GM06990 (cell line): ENCODE measurements around the gene SCAMP5.

ENCODE experiments used
- DNase-seq: peaks from one replicate; pipeline ENCODE4 v3.0.0-alpha.2; 2011; ENCODE audit not compliant: insufficient read length; ENCODE audit errors: extremely low read depth
- H3K27me3 ChIP-seq: replicated peaks from 2 replicates; pipeline ENCODE4 v1.6.0; 2011; ENCODE audit warnings: low read length; ENCODE audit not compliant: control insufficient read depth, insufficient read depth
- H3K36me3 ChIP-seq: 2 replicates; pipeline ENCODE4 v1.5.1; 2011; ENCODE audit warnings: low read length; ENCODE audit not compliant: control insufficient read depth, insufficient read depth
- H3K4me3 ChIP-seq: replicated peaks from 2 replicates; pipeline ENCODE4 v1.5.1; 2011; ENCODE audit warnings: low read depth, mild to moderate bottlenecking, control low read depth, low read length
- TF ChIP-seq, protein P1 (sequence below): IDR thresholded peaks from 2 replicates; pipeline ENCODE4 v1.5.1; 2011; ENCODE audit warnings: low read length, control low read depth, mild to moderate bottlenecking, inconsistent platforms; ENCODE audit not compliant: insufficient read depth, poor library complexity, severe bottlenecking

Gene SCAMP5

DNA sequence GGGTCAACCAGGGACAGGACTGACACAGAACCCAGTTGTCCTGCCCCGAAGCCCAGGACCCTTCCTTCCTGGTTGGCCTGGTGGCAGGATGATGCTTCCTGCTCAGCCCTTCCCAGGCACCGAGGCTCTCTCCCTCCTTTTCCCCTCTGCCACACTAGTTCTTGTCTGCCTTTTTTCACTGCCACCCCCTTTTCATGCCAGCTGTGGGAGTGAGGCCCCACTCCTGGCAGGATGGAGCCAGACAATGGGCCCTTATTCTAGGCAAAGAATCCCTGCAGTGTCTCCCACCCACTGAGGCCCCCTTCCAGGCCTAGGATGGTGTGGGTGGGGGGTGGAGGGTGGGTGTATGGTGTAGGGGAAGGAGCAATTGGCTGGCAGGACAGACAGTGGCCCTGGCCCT lies 1.1 kb upstream of the SCAMP5 start:
- Histone ChIP-seq H3K36me3 (no peaks in the 10 kb centered on the region), H3K27me3 (no peaks in the 10 kb centered on the region; the same call in 1 of the 2 replicates), H3K4me3 (no peak overlapping the region)
- DNase-seq: no peak
- TF ChIP-seq, protein P1, sequence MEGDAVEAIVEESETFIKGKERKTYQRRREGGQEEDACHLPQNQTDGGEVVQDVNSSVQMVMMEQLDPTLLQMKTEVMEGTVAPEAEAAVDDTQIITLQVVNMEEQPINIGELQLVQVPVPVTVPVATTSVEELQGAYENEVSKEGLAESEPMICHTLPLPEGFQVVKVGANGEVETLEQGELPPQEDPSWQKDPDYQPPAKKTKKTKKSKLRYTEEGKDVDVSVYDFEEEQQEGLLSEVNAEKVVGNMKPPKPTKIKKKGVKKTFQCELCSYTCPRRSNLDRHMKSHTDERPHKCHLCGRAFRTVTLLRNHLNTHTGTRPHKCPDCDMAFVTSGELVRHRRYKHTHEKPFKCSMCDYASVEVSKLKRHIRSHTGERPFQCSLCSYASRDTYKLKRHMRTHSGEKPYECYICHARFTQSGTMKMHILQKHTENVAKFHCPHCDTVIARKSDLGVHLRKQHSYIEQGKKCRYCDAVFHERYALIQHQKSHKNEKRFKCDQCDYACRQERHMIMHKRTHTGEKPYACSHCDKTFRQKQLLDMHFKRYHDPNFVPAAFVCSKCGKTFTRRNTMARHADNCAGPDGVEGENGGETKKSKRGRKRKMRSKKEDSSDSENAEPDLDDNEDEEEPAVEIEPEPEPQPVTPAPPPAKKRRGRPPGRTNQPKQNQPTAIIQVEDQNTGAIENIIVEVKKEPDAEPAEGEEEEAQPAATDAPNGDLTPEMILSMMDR: no peak

DNA sequence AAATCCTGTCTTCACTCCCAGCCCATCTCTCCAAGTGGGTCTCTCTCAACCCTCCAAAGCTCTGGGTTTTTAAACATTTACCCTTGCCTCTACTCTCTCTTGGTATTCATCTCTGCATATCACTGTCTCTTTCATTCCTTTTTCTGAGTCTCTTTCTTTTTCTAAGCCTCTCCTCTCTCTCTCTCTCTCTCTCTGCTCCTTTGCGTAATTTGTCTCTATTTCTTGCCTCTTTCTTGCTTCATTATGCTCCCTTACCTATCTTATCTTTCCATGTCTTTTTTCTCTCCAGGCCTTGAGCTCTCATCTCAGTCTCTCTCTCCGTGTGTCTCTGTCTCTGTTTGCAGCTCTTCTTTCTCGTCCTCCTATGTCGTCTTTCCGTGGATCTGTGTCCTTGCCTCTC lies 678 bp upstream of the SCAMP5 start:
- no peak overlapping the region for H3K4me3 ChIP-seq
- TF ChIP-seq, protein P1: no peak
- H3K36me3 ChIP-seq: no peaks in the 10 kb centered on the region
- H3K27me3 ChIP-seq: no peaks in the 10 kb centered on the region; the same call in 1 of the 2 replicates
- DNase-seq: no peak

DNA sequence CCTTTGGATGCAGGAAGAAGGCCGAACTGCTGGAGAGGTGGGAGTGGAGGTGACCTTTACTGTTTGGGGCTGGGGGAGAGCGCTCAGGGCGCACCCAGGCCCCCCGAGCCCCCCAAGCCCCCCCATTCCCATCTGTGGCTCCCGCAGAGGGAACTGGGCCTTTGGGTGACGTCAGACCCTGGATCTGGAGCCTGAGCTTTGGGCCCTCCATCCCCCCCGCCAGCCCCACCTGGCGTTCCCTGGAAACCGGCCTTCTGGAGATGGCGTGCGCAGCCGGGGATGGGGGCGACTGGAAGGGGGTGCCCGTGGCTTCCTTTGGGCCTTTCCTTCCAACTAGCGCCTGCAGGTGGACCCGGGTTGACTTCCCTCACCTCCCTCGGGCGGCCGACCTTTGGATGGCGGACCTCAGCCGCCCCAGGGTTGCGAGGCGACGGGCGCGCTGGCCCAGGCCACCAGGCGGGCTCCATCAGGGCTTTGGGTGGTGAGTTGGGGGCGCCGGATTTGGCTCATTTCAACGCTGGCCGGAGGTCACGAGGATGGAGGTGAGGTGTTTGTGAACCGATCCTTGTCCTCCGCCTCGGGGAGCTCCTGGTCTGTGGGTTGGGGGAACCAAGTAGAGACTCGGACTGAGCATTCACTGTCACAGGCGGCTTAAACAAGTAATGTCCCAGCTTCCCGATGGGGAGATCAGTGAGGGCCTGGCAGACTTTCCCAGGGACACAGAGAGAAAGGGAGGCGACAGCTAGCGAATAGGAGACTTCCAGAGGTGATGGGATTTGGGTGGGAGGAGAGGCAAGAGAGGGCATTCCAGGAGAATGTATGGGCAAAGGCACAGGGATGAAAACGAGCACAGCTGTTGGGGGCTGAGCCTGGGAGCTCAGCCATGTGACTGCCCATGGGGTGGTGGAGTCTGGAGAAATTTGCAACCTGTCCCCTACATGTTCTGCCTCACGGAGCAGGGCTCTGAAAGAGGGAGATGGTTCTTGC lies 709 bp downstream of the SCAMP5 start:
- no peak for DNase-seq
- no peaks in the 10 kb centered on the region for H3K36me3 ChIP-seq
- H3K4me3 ChIP-seq: peak overlapping the region; percentile 77
- no peaks in the 10 kb centered on the region; the same call in none of the 2 replicates for H3K27me3 ChIP-seq
- TF ChIP-seq, protein P1: no peak

DNA sequence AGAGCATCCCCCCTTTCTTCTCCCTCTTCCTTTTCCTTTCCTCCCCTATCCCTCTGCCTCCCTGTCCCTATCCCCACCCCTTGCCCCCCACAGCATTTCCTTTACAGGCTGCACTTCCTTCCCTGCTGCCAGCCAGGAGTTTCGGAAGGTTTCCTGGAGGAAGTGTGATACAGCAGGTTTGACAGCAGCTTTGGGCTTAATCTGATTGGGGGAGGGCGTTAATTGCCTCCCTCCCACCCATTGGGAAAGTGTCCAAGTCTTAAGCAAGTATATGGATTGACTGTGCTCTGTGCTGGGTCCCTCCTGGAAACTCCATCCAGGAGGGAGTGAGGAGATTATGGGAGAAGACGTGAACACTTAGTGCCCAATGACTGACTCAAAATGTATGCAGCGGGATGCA lies 1.8 kb downstream of the SCAMP5 start:
- Histone ChIP-seq H3K27me3 (no peaks in the 10 kb centered on the region; the same call in none of the 2 replicates), H3K4me3 (no peak overlapping the region), H3K36me3 (no peaks in the 10 kb centered on the region)
- TF ChIP-seq, protein P1: no peak
- no peak for DNase-seq

DNA sequence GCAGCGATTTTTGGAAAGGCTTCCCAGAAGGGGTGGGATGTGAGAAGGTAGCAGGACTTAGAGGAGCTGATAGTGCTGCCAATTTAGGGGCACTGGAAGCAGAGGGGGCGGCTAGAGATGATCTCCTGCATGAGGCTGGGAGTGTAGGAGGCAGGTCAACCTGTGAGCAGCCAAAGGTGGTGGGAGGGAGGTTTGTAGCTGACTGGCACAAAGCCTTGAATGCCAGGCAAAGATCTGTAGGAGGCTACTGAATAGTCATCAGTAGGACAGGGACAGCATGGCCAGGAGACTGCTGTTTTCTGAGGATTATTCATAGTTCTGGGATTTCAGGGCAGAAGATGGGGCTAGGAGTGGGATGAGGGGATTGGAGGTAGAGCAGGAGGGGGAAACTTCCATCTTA lies 2.2 kb downstream of the SCAMP5 start:
- TF ChIP-seq, protein P1: no peak
- H3K36me3 ChIP-seq: no peaks in the 10 kb centered on the region
- H3K4me3 ChIP-seq: no peak overlapping the region
- H3K27me3 ChIP-seq: no peaks in the 10 kb centered on the region; the same call in none of the 2 replicates
- DNase-seq: no peak
